ENCODE results near the gene QRFPR.
A peak's percentile ranks its signal among the peaks of the same experiment; 100 is the strongest.
"Not testable (repeated sequence)": the region's sequence is repeated elsewhere in the genome, so short reads cannot be mapped to it uniquely, and the experiment has no call there.

Gene QRFPR

GRCh38 chr4:121380776-121381462 is at the start of gene QRFPR:
TSS of gene QRFPR (minus strand) at chr4:121381018. CDS start at chr4:121380647, 371 bp downstream.
- DNase-seq (ENCODE audit: low read depth in 4 of 4, low spot score in 1 of 4), result no peak

- no peak for DNase-seq (ENCODE audit: low read depth in 4 of 4, low spot score in 1 of 4)
Observed at GRCh38 chr4:121428721-121429120, 47.9 kb upstream of the QRFPR start.

- DNase-seq (ENCODE audit: low read depth in 4 of 4, low spot score in 1 of 4), result no peak
Observed at GRCh38 chr4:121421594-121421993, 40.8 kb upstream of the QRFPR start.

GRCh38 chr4:121411151-121411744 is 30.4 kb upstream of the QRFPR start:
- DNase-seq (ENCODE audit: low read depth in 4 of 4, low spot score in 1 of 4), result no peak

- DNase-seq (ENCODE audit: low read depth in 4 of 4, low spot score in 1 of 4), result not testable (repeated sequence)
Observed at GRCh38 chr4:121408567-121408966, 27.7 kb upstream of the QRFPR start.

GRCh38 chr4:121400632-121401031 is 19.8 kb upstream of the QRFPR start:
- DNase-seq (ENCODE audit: low read depth in 4 of 4, low spot score in 1 of 4), result no peak

GRCh38 chr4:121397941-121398601 is 17.3 kb upstream of the QRFPR start:
- no peak for DNase-seq (ENCODE audit: low read depth in 4 of 4, low spot score in 1 of 4)

- no peak for DNase-seq (ENCODE audit: low read depth in 4 of 4, low spot score in 1 of 4)
Observed at GRCh38 chr4:121397434-121397833, 16.6 kb upstream of the QRFPR start.

GRCh38 chr4:121392426-121393086 is 11.7 kb upstream of the QRFPR start:
- DNase-seq (ENCODE audit: low read depth in 4 of 4, low spot score in 1 of 4), result no peak

GRCh38 chr4:121390335-121390734 is 9.5 kb upstream of the QRFPR start:
- no peak for DNase-seq (ENCODE audit: low read depth in 4 of 4, low spot score in 1 of 4)

GRCh38 chr4:121379276-121379675 is 1.5 kb downstream of the QRFPR start:
- DNase-seq (ENCODE audit: low read depth in 4 of 4, low spot score in 1 of 4), result no peak

- no peak for DNase-seq (ENCODE audit: low read depth in 4 of 4, low spot score in 1 of 4)
Observed at GRCh38 chr4:121377076-121377475, 3.7 kb downstream of the QRFPR start.

- no peak for DNase-seq (ENCODE audit: low read depth in 4 of 4, low spot score in 1 of 4)
Observed at GRCh38 chr4:121376556-121376955, 4.3 kb downstream of the QRFPR start.

GRCh38 chr4:121376097-121376496 is 4.7 kb downstream of the QRFPR start:
- DNase-seq (ENCODE audit: low read depth in 4 of 4, low spot score in 1 of 4), result no peak

- DNase-seq (ENCODE audit: low read depth in 4 of 4, low spot score in 1 of 4), result no peak
Observed at GRCh38 chr4:121375262-121375661, 5.6 kb downstream of the QRFPR start.

GRCh38 chr4:121373841-121374240 is 7.0 kb downstream of the QRFPR start:
- DNase-seq (ENCODE audit: low read depth in 4 of 4, low spot score in 1 of 4), result no peak

GRCh38 chr4:121370729-121371325 is 10.0 kb downstream of the QRFPR start:
- DNase-seq (ENCODE audit: low read depth in 4 of 4, low spot score in 1 of 4), result peak in 3 of 4 experiments; percentile 5 to 17 (median 9)

GRCh38 chr4:121360495-121360894 is 20.3 kb downstream of the QRFPR start:
- no peak for DNase-seq (ENCODE audit: low read depth in 4 of 4, low spot score in 1 of 4)

GRCh38 chr4:121358473-121358872 is 22.3 kb downstream of the QRFPR start:
- no peak for DNase-seq (ENCODE audit: low read depth in 4 of 4, low spot score in 1 of 4)

- DNase-seq (ENCODE audit: low read depth in 4 of 4, low spot score in 1 of 4), result no peak
Observed at GRCh38 chr4:121353213-121353612, 27.6 kb downstream of the QRFPR start.

GRCh38 chr4:121344098-121344497 is 36.7 kb downstream of the QRFPR start:
- no peak for DNase-seq (ENCODE audit: low read depth in 4 of 4, low spot score in 1 of 4)

Measured in stimulated activated CD4-positive, alpha-beta T cell treated with anti-CD3 and anti-CD28 coated beads, Interleukin-1b, Interleukin-23, amount 100 ng/mL, for 24 hours (primary cell).